CD4-positive, alpha-beta T cell (primary cell): Measurements from ENCODE around the gene GARS1. TPM values are rescaled to one million over a fixed set of nuclear protein-coding genes. Genes with fewer than 3 reads are reported as not detected.
A peak's percentile ranks its signal among the peaks of the same experiment; 100 is the strongest.

Source experiments
- ATAC-seq: fragments of 200-7000 bp; cut with Tn5 transposase; one replicate; pipeline ENCODE4 v1.10.0; 2022; ENCODE audit warnings: mild to moderate bottlenecking; ENCODE audit not compliant: poor library complexity
- CTCF ChIA-PET: fragments of 350-600 bp; sonication (Branson Sonifier 250); formaldehyde crosslinking; loops from one replicate; lab custom pipeline; 2021; ENCODE audit warnings: antibody characterized with exemption, inconsistent platforms; lab: Charles Lee
- POLR2A ChIA-PET: fragments of 350-600 bp; sonication (Branson Sonifier 250); formaldehyde crosslinking; loops from one replicate; lab custom pipeline; 2021; ENCODE audit warnings: antibody characterized with exemption, inconsistent platforms; lab: Charles Lee
- DNase-seq, 14 experiments: peaks; one replicate each; pipeline ENCODE4 v3.0.0-alpha.2; 2013 to 2020; ENCODE audit warnings: mixed read lengths in 2 of 14
- H3K27ac ChIP-seq, 2 donors: one replicate each; pipeline versions ENCODE4 v1.5.1 to v1.7.0; 2013; ENCODE audit warnings: low read length in 2 of 2, low read depth in 1 of 2, mild to moderate bottlenecking in 1 of 2
- H3K27me3 ChIP-seq, 2 experiments: 1 replicate in 1 of 2; 2 replicates in 1 of 2; pipeline versions ENCODE4 v1.6.1 to v1.7.0; 2013; ENCODE audit warnings: low read length in 2 of 2, control low read depth in 1 of 2, mild to moderate bottlenecking in 1 of 2, moderate library complexity in 1 of 2; ENCODE audit not compliant: insufficient read depth in 2 of 2, control insufficient read depth in 1 of 2
- H3K36me3 ChIP-seq: one replicate; pipeline ENCODE4 v1.6.1; 2013; ENCODE audit warnings: low read length, control low read depth; ENCODE audit not compliant: insufficient read depth
- H3K4me1 ChIP-seq: one replicate; pipeline ENCODE4 v1.6.1; 2013; ENCODE audit warnings: low read length, control low read depth; ENCODE audit not compliant: insufficient read depth
- H3K4me3 ChIP-seq: one replicate; pipeline ENCODE4 v1.5.1; 2013; ENCODE audit warnings: mild to moderate bottlenecking, low read length, moderate library complexity
- H3K9me3 ChIP-seq, 2 experiments: 1 replicate in 1 of 2; 2 replicates in 1 of 2; pipeline versions ENCODE4 v1.6.1 to v1.7.0; 2013; ENCODE audit warnings: low read length in 2 of 2, mild to moderate bottlenecking in 2 of 2, control low read depth in 1 of 2, moderate library complexity in 1 of 2; ENCODE audit not compliant: control insufficient read depth in 1 of 2, insufficient read depth in 1 of 2
- H3K27ac Mint-ChIP-seq: one replicate; pipeline ENCODE4 v1.8.0; 2020; ENCODE audit warnings: mixed read lengths
- H3K27me3 Mint-ChIP-seq: one replicate; pipeline ENCODE4 v1.8.0; 2021; ENCODE audit warnings: mixed read lengths
- H3K36me3 Mint-ChIP-seq: one replicate; pipeline ENCODE4 v1.8.0; 2021; ENCODE audit warnings: low read depth, mixed read lengths
- H3K4me1 Mint-ChIP-seq: one replicate; pipeline ENCODE4 v1.8.0; 2021; ENCODE audit warnings: low read depth, mixed read lengths
- H3K4me3 Mint-ChIP-seq: one replicate; pipeline ENCODE4 v1.8.0; 2020; ENCODE audit warnings: mild to moderate bottlenecking, mixed read lengths
- H3K9me3 Mint-ChIP-seq: one replicate; pipeline ENCODE4 v1.8.0; 2020; ENCODE audit warnings: mixed read lengths
- CTCF ChIP-seq: fragments of 200-600 bp; IDR thresholded peaks from one replicate; pipeline ENCODE4 v1.8.0; 2022; ENCODE audit warnings: antibody characterized with exemption, mild to moderate bottlenecking
- intact Hi-C, 2 experiments: fragments of 100-400 bp; cut with DNase I in 1 of 2; cut with micrococcal nuclease in 1 of 2; formaldehyde crosslinking; loops; one replicate each; pipeline versions ENCODE4 v1.15.1 to v1.9.0; 2023 to 2025; cut with DNase I, micrococcal nuclease
- total RNA-seq, 174 experiments: library from RNA in 2 of 174; stranded (reverse) in 2 of 174; gene quantifications; one replicate each; pipeline ENCODE4 v1.2.3 and lab custom pipeline; 2021 to 2026

GARS1 gene
- total RNA-seq, 2 experiments from 2014 or later, result 127 to 132 TPM

GRCh38 chr7:30682212-30683083 is 87.8 kb downstream of the GARS1 start, which contains the start of gene CRHR2:
CRHR2 (minus strand) TSS chr7:30682456; CDS start chr7:30682280, 176 bp downstream.
- ChIA-PET POLR2A (interaction anchor here (0.9 to 1.3 kb wide), 4 partner anchors 16 to 58 kb away, joined by 3 to 9 read pairs (median 4); no protein-coding TSS in a partner anchor), CTCF (interaction anchor here (2.4 kb wide), 1 partner anchor 58 kb away, joined by 11 read pairs; no protein-coding TSS in a partner anchor)
- peaks cover 0 to 10% of the 10 kb centered on the region in 2 experiments for H3K9me3 ChIP-seq
- Mint-ChIP-seq H3K36me3 (no peaks in the 10 kb centered on the region), H3K27me3 (peaks cover 73% of the 10 kb centered on the region), H3K4me3 (peak within 1 kb of the TSS; percentile 85), H3K9me3 (no peaks in the 10 kb centered on the region), H3K4me1 (peaks cover 21% of the 10 kb centered on the region), H3K27ac (no peak within 1 kb of the TSS)
- intact Hi-C loops, result loop anchor here (1.0 kb wide), 1 partner anchor 58 kb away; no protein-coding TSS in a partner anchor
- H3K27me3 ChIP-seq, result peaks cover 40 to 55% of the 10 kb centered on the region in 2 experiments
- DNase-seq (peak in 9 of 14 experiments; percentile 3 to 64 (median 23)), ATAC-seq (peak; percentile 74)
- H3K36me3 ChIP-seq, result no peaks in the 10 kb centered on the region
- TF ChIP-seq CTCF, result peak; percentile 45
- H3K4me1 ChIP-seq, result peaks cover 18% of the 10 kb centered on the region
- peak within 1 kb of the TSS; percentile 35 for H3K4me3 ChIP-seq
- H3K27ac ChIP-seq, result no peak within 1 kb of the TSS

- no peak for TF ChIP-seq CTCF
- H3K4me3 Mint-ChIP-seq, result peak overlapping the region; percentile 62
- H3K27me3 Mint-ChIP-seq, result peaks cover 69% of the 10 kb centered on the region
- H3K4me3 ChIP-seq, result no peak overlapping the region
- H3K27me3 ChIP-seq, result peaks cover 40 to 55% of the 10 kb centered on the region in 2 experiments
- intact Hi-C loops, result no loop called here
- H3K36me3 ChIP-seq, result no peaks in the 10 kb centered on the region
- peaks cover 22% of the 10 kb centered on the region for H3K4me1 ChIP-seq
- no peak overlapping the region for H3K27ac Mint-ChIP-seq
- no peaks in the 10 kb centered on the region for H3K36me3 Mint-ChIP-seq
- no peaks in the 10 kb centered on the region for H3K9me3 Mint-ChIP-seq
- CTCF ChIA-PET, result interaction anchor here (2.4 kb wide), 1 partner anchor 57 kb away, joined by 11 read pairs; no protein-coding TSS in a partner anchor
- peaks cover 25% of the 10 kb centered on the region for H3K4me1 Mint-ChIP-seq
- DNase-seq (no peak), ATAC-seq (no peak)
- H3K27ac ChIP-seq, result no peak overlapping the region
- POLR2A ChIA-PET, result interaction anchor here (0.9 kb wide), 1 partner anchor 15 kb away, joined by 3 read pairs; no protein-coding TSS in a partner anchor
- peaks cover 0 to 10% of the 10 kb centered on the region in 2 experiments for H3K9me3 ChIP-seq
Measured at GRCh38 chr7:30683306-30683705, 88.6 kb downstream of the GARS1 start.

Other genes starting within 250 kb of the GARS1 start
- 10 to 100 TPM; 11.6 to 12.6 TPM for gene NOD1, start 116.1 kb upstream of the GARS1 start, total RNA-seq
- 1 to 10 TPM; 6.3 to 6.6 TPM for gene GGCT, start 90.0 kb upstream of the GARS1 start, total RNA-seq
- gene CRHR2, start 87.6 kb downstream of the GARS1 start, total RNA-seq, result not detected
- gene INMT, start 157.3 kb downstream of the GARS1 start, total RNA-seq, result under 1 TPM; 0.36 to 0.69 TPM
- gene MINDY4, start 176.5 kb downstream of the GARS1 start, total RNA-seq, result under 1 TPM; 0.36 to 0.60 TPM